IMR-90 (cell line): ENCODE results near the gene GP5.

ENCODE experiments used
- CTCF ChIP-seq: conservative IDR thresholded peaks from 2 replicates; pipeline ENCODE4 v1.5.1; 2012; ENCODE audit warnings: mild to moderate bottlenecking, low read depth, low read length, improper control_type of control experiment
- POLR2A ChIP-seq: IDR thresholded peaks from 2 replicates; pipeline ENCODE4 v1.6.1; 2012; ENCODE audit warnings: mild to moderate bottlenecking, low read depth, low read length
- RCOR1 ChIP-seq: IDR thresholded peaks from 2 replicates; pipeline ENCODE4 v1.6.1; 2012; ENCODE audit warnings: mild to moderate bottlenecking, low read length, improper control_type of control experiment; ENCODE audit not compliant: insufficient replicate concordance

- TF ChIP-seq POLR2A, result no peak
- TF ChIP-seq CTCF, result no peak
- no peak for TF ChIP-seq RCOR1
Observed at GRCh38 chr3:194389269-194389668, 9.8 kb downstream of the GP5 start.
